Aorta (tissue), 5 donors: Measurements from ENCODE around the gene CCDC152. TPM values are rescaled to one million over a fixed set of nuclear protein-coding genes. Genes with fewer than 3 reads are reported as not detected.
"Not testable (repeated sequence)": the region's sequence is repeated elsewhere in the genome, so short reads cannot be mapped to it uniquely, and the experiment has no call there.

Experiments
- ATAC-seq: fragments of 200-7000 bp; cut with Tn5 transposase; one replicate; pipeline ENCODE4 v1.9.1; 2022; ENCODE audit warnings: moderate library complexity; ENCODE audit not compliant: low FRiP score
- DNase-seq, 2 donors: peaks; one replicate each; pipeline ENCODE4 v3.0.0-alpha.2; 2020
- H3K27ac ChIP-seq, 2 donors: one replicate each; pipeline ENCODE4 v1.5.1; 2013; ENCODE audit warnings: low read length in 2 of 2, mild to moderate bottlenecking in 2 of 2, moderate library complexity in 2 of 2, control low read depth in 1 of 2, inconsistent platforms in 1 of 2, low read depth in 1 of 2
- H3K27me3 ChIP-seq, 2 donors: one replicate each; pipeline ENCODE4 v1.6.1; 2013; ENCODE audit warnings: control low read depth in 1 of 2, low read length in 1 of 2, mild to moderate bottlenecking in 1 of 2, moderate library complexity in 1 of 2; ENCODE audit not compliant: insufficient read depth in 2 of 2, control insufficient read depth in 1 of 2
- H3K36me3 ChIP-seq, 2 donors: one replicate each; pipeline ENCODE4 v1.6.1; 2013; ENCODE audit warnings: control low read depth in 1 of 2, low read length in 1 of 2, mild to moderate bottlenecking in 1 of 2; ENCODE audit not compliant: insufficient read depth in 2 of 2, control insufficient read depth in 1 of 2
- H3K4me1 ChIP-seq, 2 donors: one replicate each; pipeline ENCODE4 v1.6.1; 2013; ENCODE audit warnings: low read length in 2 of 2, control low read depth in 1 of 2, mild to moderate bottlenecking in 1 of 2, moderate library complexity in 1 of 2; ENCODE audit not compliant: insufficient read depth in 2 of 2, control insufficient read depth in 1 of 2
- H3K4me3 ChIP-seq, 2 donors: one replicate each; pipeline ENCODE4 v1.5.1; 2013; ENCODE audit warnings: low read length in 2 of 2, control low read depth in 1 of 2, mild to moderate bottlenecking in 1 of 2
- H3K9me3 ChIP-seq: one replicate; pipeline ENCODE4 v1.6.1; 2013; ENCODE audit warnings: mild to moderate bottlenecking, low read length; ENCODE audit not compliant: control insufficient read depth
- WGBS, 2 donors: extraction: QIAGEN DNeasy Blood & Tissue Kit; methylation state at CpG; one replicate each; pipeline ENCODE4 v1.1.7; 2013; 5-methylcytosine and 5-hydroxymethylcytosine counted together
- intact Hi-C, 2 donors: fragments of 100-400 bp; cut with DNase I; formaldehyde crosslinking; loops; one replicate each; pipeline versions ENCODE4 v1.14.2 to v1.15.0; 2022
- polyA plus RNA-seq, 2 donors: library from polyadenylated mRNA; stranded (reverse); fragments of 200-250 nt; gene quantifications; one replicate each; pipeline ENCODE4 v1.2.3, GENCODE V29; 2013
- total RNA-seq, 2 donors: library from RNA; stranded (reverse); fragmentation: NEBNext Ultra II Directional; extraction: Animal tissue kit (Norgen Biotek cat#: 25700); gene quantifications; one replicate each; pipeline ENCODE4 v1.2.1, GENCODE V29; 2021
- donor health status: healthy with polysubstance abuse.
- donor health status: Bipolar disorder and iron deficiency.
- donor health status: DM: no; HTN: no; CAD: no.
- donor health status: DM: no; HTN: no; CAD: no.
- donor health status: DM: yes; HTN: yes; CAD: no.

The CCDC152 gene
- total and polyA plus RNA-seq, 4 donors: 0.78 to 3.5 (median 1.5) TPM

DNA sequence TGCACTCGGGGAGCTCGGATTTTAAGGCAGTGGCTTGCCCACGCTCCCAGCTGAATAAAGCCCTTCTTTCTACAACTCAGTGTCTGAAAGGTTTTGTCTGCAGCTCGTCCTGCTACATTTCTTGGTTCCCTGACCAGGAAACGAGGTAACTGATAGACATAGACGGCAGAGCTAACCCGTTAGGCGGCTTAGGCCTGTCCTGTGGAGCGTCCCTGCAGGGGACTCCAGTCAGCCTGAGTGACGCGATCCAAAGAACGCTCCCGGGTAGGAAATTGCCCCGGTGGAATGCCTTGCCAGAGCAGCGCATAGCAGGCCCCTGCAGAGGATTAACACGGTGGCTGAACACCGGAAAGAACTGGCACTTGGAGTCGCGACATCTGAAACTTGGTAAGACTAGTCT lies 56.9 kb downstream of the CCDC152 start:
- Histone ChIP-seq H3K9me3 (no peaks in the 10 kb centered on the region), H3K36me3 (no peaks in the 10 kb centered on the region), H3K4me3 (no peak overlapping the region), H3K27ac (no peak overlapping the region), H3K4me1 (no peaks in the 10 kb centered on the region), H3K27me3 (no peaks in the 10 kb centered on the region)
- WGBS, 2 donors: 56 to 58% methylated on average over 19 of the region's 19 CpGs
- intact Hi-C loops: no loop called here
- no peak for DNase-seq
- no peak for ATAC-seq

DNA sequence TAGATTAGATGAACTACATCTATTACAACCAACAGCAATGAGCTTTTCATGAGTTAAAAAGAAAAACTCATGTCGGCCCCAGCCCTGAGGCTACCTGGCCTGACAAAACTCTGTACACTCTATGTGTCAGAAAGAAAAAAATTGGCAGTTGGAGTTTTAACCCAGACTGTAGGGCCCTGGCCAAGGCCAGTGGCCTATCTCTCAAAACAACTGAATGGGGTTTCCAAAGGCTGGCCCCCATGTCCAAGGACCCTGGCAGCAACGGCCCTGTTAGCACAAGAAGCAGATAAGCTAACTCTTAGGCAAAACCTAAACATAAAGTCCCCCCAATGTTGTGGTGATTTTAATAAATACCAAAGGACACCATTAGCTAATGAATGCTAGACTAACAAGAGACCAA lies 59.9 kb downstream of the CCDC152 start:
- H3K27ac ChIP-seq, H3K4me3 ChIP-seq, DNase-seq, H3K9me3 ChIP-seq, H3K27me3 ChIP-seq, intact Hi-C loops, H3K36me3 ChIP-seq, ATAC-seq, H3K4me1 ChIP-seq: not testable (repeated sequence)
- 81 to 88% methylated on average over 2 of the region's 2 CpGs for WGBS, 2 donors

DNA sequence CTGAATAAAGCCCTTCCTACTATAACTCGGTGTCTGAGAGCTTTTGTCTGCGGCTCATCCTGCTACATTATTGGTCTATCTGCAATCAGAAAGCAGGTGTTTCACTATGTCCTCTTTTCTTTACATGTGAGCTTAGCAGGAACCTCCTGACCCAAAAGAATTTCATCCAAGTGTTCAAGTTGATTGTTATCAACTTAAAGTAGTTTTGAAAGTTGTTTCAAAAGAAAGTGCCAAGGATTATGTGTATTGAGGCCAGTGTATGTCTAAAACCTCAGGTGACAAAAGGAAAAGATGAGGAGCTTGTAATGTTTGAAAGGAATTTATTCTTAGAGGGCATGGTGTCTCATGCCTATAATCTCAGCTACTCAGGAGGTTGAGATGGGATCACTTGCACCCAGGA lies 63.1 kb downstream of the CCDC152 start:
- Histone ChIP-seq H3K9me3 (no peaks in the 10 kb centered on the region), H3K4me3 (no peak overlapping the region), H3K36me3 (no peaks in the 10 kb centered on the region), H3K27me3 (peaks cover 0 to 1% of the 10 kb centered on the region in 2 donors), H3K4me1 (no peaks in the 10 kb centered on the region), H3K27ac (no peak overlapping the region)
- 47 to 74% methylated on average over 2 of the region's 2 CpGs for WGBS, 2 donors
- ATAC-seq: no peak
- intact Hi-C loops: no loop called here
- DNase-seq: no peak

DNA sequence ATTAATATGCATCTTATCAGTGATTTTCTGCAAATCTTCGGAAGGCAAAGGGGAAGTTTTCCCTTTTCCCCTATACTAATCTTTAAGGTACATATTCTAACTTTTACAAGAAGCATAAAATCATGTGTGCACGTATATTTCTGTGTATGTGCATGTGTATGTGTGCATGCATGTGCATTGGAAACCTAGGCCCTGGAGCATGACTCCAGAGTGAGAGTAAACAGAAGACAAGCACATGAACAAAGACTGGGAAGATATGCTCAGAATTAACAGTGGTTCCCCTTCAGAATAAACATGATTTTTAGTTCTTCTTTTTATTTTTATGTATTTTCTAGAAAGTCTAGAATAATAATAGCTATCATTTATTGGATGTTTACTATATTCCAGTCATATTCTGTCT lies 65.9 kb downstream of the CCDC152 start:
- no peak for DNase-seq
- Histone ChIP-seq H3K4me3 (no peak overlapping the region), H3K4me1 (no peaks in the 10 kb centered on the region), H3K36me3 (no peaks in the 10 kb centered on the region), H3K27me3 (peaks cover 0 to 1% of the 10 kb centered on the region in 2 donors), H3K27ac (no peak overlapping the region), H3K9me3 (no peaks in the 10 kb centered on the region)
- 72 to 80% methylated on average over 2 of the region's 2 CpGs for WGBS, 2 donors
- ATAC-seq: no peak
- intact Hi-C loops: no loop called here

DNA sequence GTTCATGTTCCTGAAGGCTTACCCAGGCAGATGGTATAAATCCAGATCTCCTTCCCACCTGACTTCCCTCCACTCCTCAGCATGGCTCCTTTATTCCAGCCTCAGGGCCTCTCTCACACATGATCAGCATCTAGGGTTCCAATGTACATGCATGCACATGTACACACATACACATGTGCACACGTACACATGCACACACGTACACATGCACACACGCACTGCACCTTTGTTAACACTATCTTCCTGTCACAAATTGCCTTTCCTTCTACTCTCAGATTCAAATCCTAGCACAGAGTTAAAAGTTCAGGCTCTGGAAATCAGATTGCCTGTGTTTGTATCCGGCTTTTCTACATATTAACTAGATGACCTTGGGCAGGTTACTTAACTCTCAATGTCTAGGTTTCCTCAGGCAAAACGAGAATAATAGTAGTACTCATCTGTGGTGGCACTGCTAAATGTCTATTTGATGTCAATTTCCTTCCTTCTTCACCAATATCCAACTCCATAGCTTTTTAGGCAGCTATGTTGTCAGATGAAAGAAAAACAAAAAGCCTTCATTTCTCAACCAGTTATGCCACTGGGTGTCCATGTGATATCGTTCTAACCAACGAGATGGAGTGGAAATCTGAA lies 67.8 kb downstream of the CCDC152 start:
- no peaks in the 10 kb centered on the region for H3K36me3 ChIP-seq
- ATAC-seq: no peak
- DNase-seq: no peak
- WGBS, 2 donors: 79 to 82% methylated on average over 7 of the region's 7 CpGs
- H3K27me3 ChIP-seq: peaks cover 0 to 1% of the 10 kb centered on the region in 2 donors
- H3K9me3 ChIP-seq: no peaks in the 10 kb centered on the region
- no peaks in the 10 kb centered on the region for H3K4me1 ChIP-seq
- H3K27ac ChIP-seq: no peak overlapping the region
- no peak overlapping the region for H3K4me3 ChIP-seq
- intact Hi-C loops: no loop called here

DNA sequence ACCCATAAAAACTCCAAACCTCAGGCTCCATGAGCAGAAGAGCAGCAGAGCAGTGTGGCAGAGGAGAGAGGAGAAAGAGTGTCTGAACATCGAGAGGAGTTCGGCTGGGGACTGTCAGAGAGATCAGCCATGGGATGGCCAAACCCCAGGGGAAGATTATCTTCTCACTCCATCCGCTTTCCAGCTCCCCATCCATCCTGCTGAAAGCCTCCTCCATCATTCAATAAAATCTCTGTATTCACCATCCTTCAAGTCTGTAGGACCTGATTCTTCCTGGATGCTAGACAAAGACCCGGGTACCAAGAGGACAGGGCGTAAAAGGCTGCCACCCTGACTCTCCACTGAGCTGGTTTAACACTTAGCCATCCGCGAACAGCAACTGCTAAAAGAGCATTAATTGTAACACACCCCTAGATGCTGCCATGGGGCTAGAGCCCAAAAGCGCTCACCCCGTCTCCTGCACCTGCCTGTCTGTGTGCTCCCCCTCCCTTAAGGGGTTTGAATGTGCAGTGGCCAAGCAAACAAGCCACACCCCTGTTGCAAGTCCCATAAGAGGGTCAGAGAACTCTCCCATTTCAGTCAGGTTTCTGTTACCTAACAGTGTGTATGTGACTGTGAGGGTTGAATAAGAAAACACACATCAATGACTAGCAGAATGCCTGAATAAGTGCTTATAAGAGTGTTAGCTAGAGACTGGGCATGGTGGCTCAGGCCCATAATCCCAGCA lies 69.0 kb downstream of the CCDC152 start:
- intact Hi-C loops: no loop called here
- ATAC-seq (no peak), DNase-seq (no peak)
- Histone ChIP-seq H3K36me3 (no peaks in the 10 kb centered on the region), H3K27me3 (peaks cover 0 to 1% of the 10 kb centered on the region in 2 donors), H3K27ac (no peak overlapping the region), H3K4me1 (no peaks in the 10 kb centered on the region), H3K4me3 (no peak overlapping the region), H3K9me3 (no peaks in the 10 kb centered on the region)
- WGBS, 2 donors: 80 to 82% methylated on average over 9 of the region's 9 CpGs

DNA sequence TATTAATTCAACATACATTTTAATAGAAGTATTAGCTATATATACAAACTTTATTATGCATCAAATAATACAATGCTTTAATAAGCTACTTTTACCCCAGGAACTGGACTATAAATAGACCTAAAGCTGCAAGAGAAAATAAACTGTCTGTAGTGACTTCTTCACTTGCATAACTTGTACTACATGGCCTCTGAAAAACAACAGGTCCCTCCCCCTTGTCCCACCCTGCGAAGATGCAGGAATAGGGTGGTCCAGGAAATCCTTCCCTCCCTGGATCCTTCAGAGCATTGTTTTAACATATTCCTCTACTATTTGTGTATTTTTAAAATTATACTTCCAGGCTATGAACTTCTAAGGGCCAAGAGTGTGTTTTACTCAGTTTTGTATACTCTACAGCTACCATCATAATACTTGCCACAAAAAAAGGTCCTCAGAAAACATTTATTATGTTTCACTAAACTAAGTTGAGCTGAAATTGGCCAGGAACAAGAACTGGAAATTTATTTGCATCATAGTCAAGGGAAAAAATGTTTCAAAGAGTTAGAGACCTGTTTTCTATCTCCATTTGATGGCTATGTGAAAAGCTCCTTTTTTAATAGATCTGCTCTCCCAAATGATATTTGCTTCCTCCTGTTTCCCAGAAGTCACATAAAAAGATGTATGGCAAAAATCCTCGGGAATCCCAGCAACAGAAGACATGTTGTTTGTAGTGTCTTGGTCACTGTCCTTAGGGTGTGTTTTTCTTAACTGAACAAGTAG lies 70.3 kb downstream of the CCDC152 start:
- intact Hi-C loops: no loop called here
- H3K27ac ChIP-seq: no peak overlapping the region

DNA sequence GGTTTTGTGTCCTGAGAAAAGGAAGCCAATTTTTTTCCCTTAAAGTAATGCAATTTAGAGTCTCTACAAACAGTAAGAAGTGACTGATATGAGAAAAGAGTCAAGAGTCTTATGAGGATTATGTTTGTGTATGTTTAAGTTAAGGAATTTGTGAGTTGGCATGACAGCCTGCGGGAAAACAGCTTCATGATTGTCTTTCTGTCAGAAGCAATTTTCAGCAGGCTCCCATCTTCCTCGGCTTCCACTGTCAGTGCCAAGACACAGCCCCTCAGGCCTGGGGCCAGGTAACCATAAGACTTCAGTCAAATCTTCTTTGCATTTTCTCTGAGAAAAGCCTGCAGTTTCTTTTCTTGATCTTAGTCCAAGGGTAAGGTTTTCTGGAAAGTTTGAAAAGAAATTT lies 72.1 kb downstream of the CCDC152 start:
- Histone ChIP-seq H3K36me3 (no peaks in the 10 kb centered on the region), H3K27me3 (no peaks in the 10 kb centered on the region), H3K4me1 (no peaks in the 10 kb centered on the region), H3K9me3 (no peaks in the 10 kb centered on the region), H3K27ac (no peak overlapping the region), H3K4me3 (no peak overlapping the region)
- DNase-seq (no peak), ATAC-seq (no peak)
- 46 to 55% methylated on average over 2 of the region's 2 CpGs for WGBS, 2 donors
- intact Hi-C loops: no loop called here

More for the DNA sequence above, 70.3 kb downstream of the CCDC152 start:
- no peak overlapping the region for H3K4me3 ChIP-seq
- no peaks in the 10 kb centered on the region for H3K4me1 ChIP-seq
- WGBS, 2 donors: 62 to 70% methylated on average over 2 of the region's 2 CpGs
- no peaks in the 10 kb centered on the region for H3K36me3 ChIP-seq
- H3K9me3 ChIP-seq: no peaks in the 10 kb centered on the region
- no peak for ATAC-seq
- peaks cover 0 to 1% of the 10 kb centered on the region in 2 donors for H3K27me3 ChIP-seq
- DNase-seq: no peak
